T-cell (primary cell): ENCODE results near the gene SPATA12. TPM values are rescaled to one million over a fixed set of nuclear protein-coding genes. Genes with fewer than 3 reads are reported as not detected.

ENCODE experiments used
- ATAC-seq, 4 experiments: fragments of 200-7000 bp in 3 of 4; fragments of 150-1000 bp in 1 of 4; cut with Tn5 transposase; replicated peaks in 1 of 4; 1 replicate in 3 of 4; 2 replicates in 1 of 4; pipeline ENCODE4 v1.10.0; 2021; ENCODE audit warnings: moderate library complexity in 3 of 4, mild to moderate bottlenecking in 2 of 4, moderate number of reproducible peaks in 1 of 4
- CTCF ChIA-PET, 2 donors: fragments of 300-600 bp; sonication (Branson Sonifier 250); formaldehyde crosslinking; loops; one replicate each; lab custom pipeline; 2022; ENCODE audit warnings: antibody characterized with exemption in 2 of 2; lab: Charles Lee
- POLR2A ChIA-PET, 2 donors: fragments of 300-600 bp; sonication (Branson Sonifier 250); formaldehyde crosslinking; loops; one replicate each; lab custom pipeline; 2022; ENCODE audit warnings: antibody characterized with exemption in 2 of 2; lab: Charles Lee
- DNase-seq, 35 experiments: peaks; one replicate each; pipeline versions ENCODE4 v3.0.0 to v3.0.0-alpha.2; 2013 to 2023
- H3K27ac ChIP-seq: one replicate; pipeline ENCODE4 v1.5.1; 2013; ENCODE audit warnings: low read length
- H3K27me3 ChIP-seq, 2 experiments: replicated peaks in 1 of 2; 1 replicate in 1 of 2; 2 replicates in 1 of 2; pipeline versions ENCODE4 v1.6.1 to v1.7.0; 2013; ENCODE audit warnings: low read length in 1 of 2, mixed read lengths in 1 of 2; ENCODE audit not compliant: control insufficient read depth in 2 of 2, insufficient read depth in 2 of 2; ENCODE audit errors: extremely low read depth in 1 of 2
- H3K36me3 ChIP-seq, 2 donors: 1 replicate in 1 of 2; 2 replicates in 1 of 2; pipeline versions ENCODE4 v1.6.1 to v1.7.0; 2013; ENCODE audit warnings: low read length in 1 of 2; ENCODE audit not compliant: control insufficient read depth in 2 of 2, insufficient read depth in 1 of 2; ENCODE audit errors: extremely low read depth in 1 of 2
- H3K4me1 ChIP-seq, 2 experiments: 1 replicate in 1 of 2; 2 replicates in 1 of 2; pipeline versions ENCODE4 v1.6.1 to v1.7.0; 2013; ENCODE audit warnings: low read length in 2 of 2, mixed read lengths in 1 of 2; ENCODE audit not compliant: insufficient read depth in 2 of 2, control insufficient read depth in 1 of 2; ENCODE audit errors: extremely low read depth in 1 of 2
- H3K4me3 ChIP-seq, 2 donors: 1 replicate in 1 of 2; 2 replicates in 1 of 2; pipeline versions ENCODE4 v1.5.1 to v1.7.0; 2013; ENCODE audit warnings: mild to moderate bottlenecking in 2 of 2, low read length in 1 of 2, moderate library complexity in 1 of 2; ENCODE audit not compliant: control insufficient read depth in 1 of 2; ENCODE audit errors: extremely low read depth in 1 of 2
- H3K9me3 ChIP-seq: 2 replicates; pipeline ENCODE4 v1.7.0; 2013
- H3K27ac Mint-ChIP-seq, 2 donors: one replicate each; pipeline ENCODE4 v1.8.0; 2020 to 2021; ENCODE audit warnings: mild to moderate bottlenecking in 2 of 2, mixed read lengths in 2 of 2
- H3K27me3 Mint-ChIP-seq, 2 donors: one replicate each; pipeline ENCODE4 v1.8.0; 2021 to 2022; ENCODE audit warnings: mixed read lengths in 2 of 2
- H3K36me3 Mint-ChIP-seq: one replicate; pipeline ENCODE4 v1.8.0; 2021; ENCODE audit warnings: mixed read lengths
- H3K4me1 Mint-ChIP-seq, 3 donors: one replicate each; pipeline ENCODE4 v1.8.0; 2020 to 2022; ENCODE audit warnings: mixed read lengths in 3 of 3, mild to moderate bottlenecking in 1 of 3
- H3K4me3 Mint-ChIP-seq, 3 donors: one replicate each; pipeline ENCODE4 v1.8.0; 2020 to 2022; ENCODE audit warnings: mild to moderate bottlenecking in 3 of 3, mixed read lengths in 3 of 3, moderate library complexity in 3 of 3
- H3K9me3 Mint-ChIP-seq, 3 donors: one replicate each; pipeline ENCODE4 v1.8.0; 2020 to 2022; ENCODE audit warnings: mixed read lengths in 3 of 3
- WGBS: methylation state at CpG from one replicate; pipeline ENCODE4 v1.1.5; 2013; ENCODE audit warnings: missing lambda C conversion rate; ENCODE audit not compliant: insufficient coverage; 5-methylcytosine and 5-hydroxymethylcytosine counted together
- total RNA-seq, 35 experiments: library from RNA in 6 of 35; stranded (reverse) in 6 of 35; fragments of 120-200 nt in 1 of 35; gene quantifications; one replicate each; pipeline versions ENCODE4 v1.2.1 to v1.2.4 and lab custom pipeline; 2013 to 2026

Gene SPATA12
- total RNA-seq, 5 donors from 2014 or later (not counting 1 experiment from before 2014, with no cell fraction given) = not detected

DNA sequence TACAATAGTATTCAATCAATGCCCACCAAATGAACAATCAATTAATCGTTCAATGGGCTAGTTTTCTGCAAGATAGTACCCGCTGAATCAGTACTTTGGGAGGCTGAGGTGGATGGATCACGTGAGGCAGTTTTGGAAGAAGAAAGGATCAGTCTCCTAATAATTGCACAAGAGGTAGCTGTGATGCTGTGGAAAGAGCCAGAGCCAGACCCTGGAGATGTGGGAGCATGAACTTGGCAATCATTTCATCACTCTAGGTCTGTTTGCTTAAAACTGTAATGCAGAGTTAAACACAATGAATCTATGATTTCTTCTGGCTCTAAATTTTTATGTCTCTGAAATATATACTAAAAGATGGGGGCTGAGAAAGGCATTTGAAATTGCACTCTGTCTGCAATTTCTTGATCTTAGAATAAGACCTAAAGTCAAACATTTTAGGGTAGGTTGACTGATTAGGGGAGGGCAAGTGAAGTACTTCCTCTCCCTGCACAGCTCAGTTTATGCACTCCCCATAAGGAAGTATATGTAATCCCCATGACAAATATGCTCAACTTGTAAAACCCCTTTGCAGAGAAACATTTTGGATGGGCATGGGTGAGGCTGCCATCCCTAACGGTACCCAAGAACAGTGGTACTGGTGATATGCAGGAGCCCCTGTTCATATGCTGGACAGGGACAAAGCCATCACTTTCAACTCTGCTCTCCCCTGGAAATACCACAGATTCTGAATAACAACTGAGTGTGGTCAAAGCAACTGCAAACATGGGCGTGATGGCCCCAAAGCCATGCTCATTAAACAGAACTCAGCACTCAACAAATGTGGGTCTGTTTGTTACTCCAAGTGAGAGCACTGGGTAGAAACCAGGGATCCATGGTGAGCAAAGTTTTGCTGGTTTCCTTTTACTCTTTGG is 28.6 kb upstream of the SPATA12 start:
- H3K27me3 Mint-ChIP-seq = peaks cover 0 to 2% of the 10 kb centered on the region in 2 donors
- no peak overlapping the region for H3K4me3 Mint-ChIP-seq
- WGBS = 86% methylated on average over 2 of the region's 5 CpGs
- H3K9me3 Mint-ChIP-seq = no peaks in the 10 kb centered on the region
- Histone ChIP-seq H3K36me3 (no peaks in the 10 kb centered on the region), H3K27me3 (peaks cover 0 to 8% of the 10 kb centered on the region in 2 experiments), H3K4me3 (no peak overlapping the region), H3K27ac (no peak overlapping the region), H3K9me3 (no peaks in the 10 kb centered on the region), H3K4me1 (no peaks in the 10 kb centered on the region)
- no peak overlapping the region for H3K27ac Mint-ChIP-seq
- DNase-seq = no peak
- ChIA-PET CTCF (no interaction called here), POLR2A (no interaction called here)
- H3K36me3 Mint-ChIP-seq = no peaks in the 10 kb centered on the region
- no peak for ATAC-seq
- H3K4me1 Mint-ChIP-seq = no peaks in the 10 kb centered on the region

DNA sequence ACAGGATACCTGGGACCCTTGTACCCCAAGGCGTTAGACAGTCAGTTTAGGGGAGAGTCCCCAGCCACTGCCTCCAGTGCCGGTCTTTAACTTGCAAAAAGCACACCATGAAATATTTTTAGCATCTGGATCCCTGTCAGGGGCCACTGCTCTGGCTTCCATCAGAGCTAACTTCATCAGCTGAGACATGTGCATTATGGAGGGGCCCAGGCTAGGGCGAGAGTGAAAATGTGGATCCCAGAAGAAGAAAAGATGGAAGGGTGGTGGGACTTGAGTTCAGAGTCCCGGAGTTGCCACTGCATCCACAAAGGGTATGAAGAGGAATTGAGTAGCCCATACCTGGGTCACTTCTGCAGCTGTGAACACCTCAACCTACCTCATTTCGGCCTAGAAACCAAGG is 23.5 kb upstream of the SPATA12 start:
- peaks cover 0 to 12% of the 10 kb centered on the region in 2 experiments for H3K27me3 ChIP-seq
- H3K4me1 ChIP-seq = no peaks in the 10 kb centered on the region
- ChIA-PET POLR2A (interaction anchor here in 1 of 2 donors (0.6 kb wide), 1 partner anchor 15 kb away, joined by 4 read pairs; no protein-coding TSS in a partner anchor), CTCF (no interaction called here)
- no peak overlapping the region for H3K27ac Mint-ChIP-seq
- ATAC-seq (no peak), DNase-seq (no peak)
- H3K27ac ChIP-seq = no peak overlapping the region
- no peak overlapping the region for H3K4me3 Mint-ChIP-seq
- H3K4me1 Mint-ChIP-seq = no peaks in the 10 kb centered on the region
- H3K9me3 ChIP-seq = no peaks in the 10 kb centered on the region
- 77% methylated on average over 3 of the region's 5 CpGs for WGBS
- no peaks in the 10 kb centered on the region for H3K36me3 Mint-ChIP-seq
- H3K4me3 ChIP-seq = no peak overlapping the region
- no peaks in the 10 kb centered on the region for H3K36me3 ChIP-seq
- H3K9me3 Mint-ChIP-seq = no peaks in the 10 kb centered on the region
- peaks cover 15 to 28% of the 10 kb centered on the region in 2 donors for H3K27me3 Mint-ChIP-seq

GRCh38 chr3:57038466-57039164 is 21.8 kb upstream of the SPATA12 start:
- ATAC-seq (no peak), DNase-seq (no peak)
- ChIA-PET POLR2A (no interaction called here), CTCF (no interaction called here)
- Histone ChIP-seq H3K36me3 (no peaks in the 10 kb centered on the region), H3K27me3 (peaks cover 0 to 12% of the 10 kb centered on the region in 2 experiments), H3K4me1 (no peaks in the 10 kb centered on the region), H3K4me3 (no peak overlapping the region), H3K27ac (no peak overlapping the region), H3K9me3 (no peaks in the 10 kb centered on the region)
- Mint-ChIP-seq H3K27me3 (peaks cover 18 to 33% of the 10 kb centered on the region in 2 donors), H3K36me3 (no peaks in the 10 kb centered on the region), H3K27ac (no peak overlapping the region), H3K9me3 (no peaks in the 10 kb centered on the region), H3K4me3 (no peak overlapping the region), H3K4me1 (no peaks in the 10 kb centered on the region)
- 33% methylated on average over 2 of the region's 5 CpGs for WGBS

- ChIA-PET CTCF (no interaction called here), POLR2A (no interaction called here)
- Histone ChIP-seq H3K36me3 (no peaks in the 10 kb centered on the region), H3K4me1 (no peaks in the 10 kb centered on the region), H3K9me3 (no peaks in the 10 kb centered on the region), H3K27me3 (peaks cover 0 to 16% of the 10 kb centered on the region in 2 experiments), H3K27ac (no peak overlapping the region), H3K4me3 (no peak overlapping the region)
- Mint-ChIP-seq H3K9me3 (no peaks in the 10 kb centered on the region), H3K36me3 (no peaks in the 10 kb centered on the region), H3K27me3 (peaks cover 18 to 33% of the 10 kb centered on the region in 2 donors), H3K27ac (no peak overlapping the region), H3K4me1 (no peaks in the 10 kb centered on the region), H3K4me3 (no peak overlapping the region)
- ATAC-seq = no peak
- WGBS = 58% methylated on average over 5 of the region's 6 CpGs
- DNase-seq = no peak
Observed at GRCh38 chr3:57041674-57042073, 18.8 kb upstream of the SPATA12 start.

DNA sequence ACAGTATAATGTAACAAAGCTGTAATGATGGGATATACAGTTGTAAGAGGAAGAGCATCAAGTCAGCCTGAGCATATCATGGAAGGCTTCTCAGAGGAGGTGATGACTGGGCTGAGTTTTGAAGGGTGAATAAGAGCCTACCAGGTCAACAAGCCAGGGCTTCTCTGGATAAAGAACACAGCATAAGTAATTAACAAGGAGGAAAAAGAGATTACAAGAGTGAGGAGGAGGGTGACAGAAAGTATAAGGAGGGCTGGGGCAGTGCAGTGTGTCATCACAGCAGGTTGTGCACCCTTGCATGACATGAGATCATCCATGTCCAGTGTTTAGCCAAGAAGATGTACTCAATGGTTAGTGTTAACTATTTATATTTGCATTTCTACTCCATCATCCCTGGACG is 16.9 kb upstream of the SPATA12 start:
- Histone ChIP-seq H3K9me3 (no peaks in the 10 kb centered on the region), H3K4me3 (no peak overlapping the region), H3K27ac (no peak overlapping the region), H3K36me3 (no peaks in the 10 kb centered on the region), H3K27me3 (peaks cover 0 to 12% of the 10 kb centered on the region in 2 experiments), H3K4me1 (no peaks in the 10 kb centered on the region)
- Mint-ChIP-seq H3K9me3 (no peaks in the 10 kb centered on the region), H3K4me1 (no peaks in the 10 kb centered on the region), H3K4me3 (no peak overlapping the region), H3K27me3 (peaks cover 25 to 32% of the 10 kb centered on the region in 2 donors), H3K27ac (no peak overlapping the region), H3K36me3 (no peaks in the 10 kb centered on the region)
- ChIA-PET POLR2A (no interaction called here), CTCF (interaction anchor here in 1 of 2 donors (0.7 kb wide), 1 partner anchor 789 kb away, joined by 3 read pairs; no protein-coding TSS in a partner anchor)
- no CpG with 5 or more reads among the region's 1 CpG for WGBS
- no peak for DNase-seq
- ATAC-seq = no peak

- H3K36me3 Mint-ChIP-seq = no peaks in the 10 kb centered on the region
- no peaks in the 10 kb centered on the region for H3K4me1 Mint-ChIP-seq
- no peak overlapping the region for H3K4me3 Mint-ChIP-seq
- peaks cover 16 to 17% of the 10 kb centered on the region in 2 donors for H3K27me3 Mint-ChIP-seq
- ATAC-seq = no peak
- H3K27me3 ChIP-seq = peaks cover 0 to 16% of the 10 kb centered on the region in 2 experiments
- H3K27ac Mint-ChIP-seq = no peak overlapping the region
- H3K4me1 ChIP-seq = no peaks in the 10 kb centered on the region
- 76% methylated on average over 6 of the region's 7 CpGs for WGBS
- no peaks in the 10 kb centered on the region for H3K36me3 ChIP-seq
- no peak overlapping the region for H3K27ac ChIP-seq
- H3K4me3 ChIP-seq = no peak overlapping the region
- no peaks in the 10 kb centered on the region for H3K9me3 ChIP-seq
- CTCF ChIA-PET = no interaction called here
- POLR2A ChIA-PET = no interaction called here
- H3K9me3 Mint-ChIP-seq = no peaks in the 10 kb centered on the region
- DNase-seq = no peak
Observed at GRCh38 chr3:57046101-57046765, 14.2 kb upstream of the SPATA12 start.
